OCI-LY1 (cell line): ENCODE data around the gene HMGN2.

Experiments
- EZH2 ChIP-seq: fragments of 200-600 bp; sonication (generic), shearing (Covaris generic); IDR thresholded peaks from 2 replicates; pipeline ENCODE4 v1.8.0; 2017; ENCODE audit warnings: borderline replicate concordance, mixed run types, mild to moderate bottlenecking, antibody characterized with exemption, low read length, moderate library complexity, mixed read lengths
- TF ChIP-seq, protein P1 (sequence below): fragments of 200-600 bp; sonication (generic), shearing (Covaris generic); IDR thresholded peaks from 2 replicates; pipeline ENCODE4 v1.5.1; 2017; ENCODE audit warnings: mild to moderate bottlenecking, antibody characterized with exemption, low read length, moderate library complexity, mixed read lengths

- TF ChIP-seq, protein P1, sequence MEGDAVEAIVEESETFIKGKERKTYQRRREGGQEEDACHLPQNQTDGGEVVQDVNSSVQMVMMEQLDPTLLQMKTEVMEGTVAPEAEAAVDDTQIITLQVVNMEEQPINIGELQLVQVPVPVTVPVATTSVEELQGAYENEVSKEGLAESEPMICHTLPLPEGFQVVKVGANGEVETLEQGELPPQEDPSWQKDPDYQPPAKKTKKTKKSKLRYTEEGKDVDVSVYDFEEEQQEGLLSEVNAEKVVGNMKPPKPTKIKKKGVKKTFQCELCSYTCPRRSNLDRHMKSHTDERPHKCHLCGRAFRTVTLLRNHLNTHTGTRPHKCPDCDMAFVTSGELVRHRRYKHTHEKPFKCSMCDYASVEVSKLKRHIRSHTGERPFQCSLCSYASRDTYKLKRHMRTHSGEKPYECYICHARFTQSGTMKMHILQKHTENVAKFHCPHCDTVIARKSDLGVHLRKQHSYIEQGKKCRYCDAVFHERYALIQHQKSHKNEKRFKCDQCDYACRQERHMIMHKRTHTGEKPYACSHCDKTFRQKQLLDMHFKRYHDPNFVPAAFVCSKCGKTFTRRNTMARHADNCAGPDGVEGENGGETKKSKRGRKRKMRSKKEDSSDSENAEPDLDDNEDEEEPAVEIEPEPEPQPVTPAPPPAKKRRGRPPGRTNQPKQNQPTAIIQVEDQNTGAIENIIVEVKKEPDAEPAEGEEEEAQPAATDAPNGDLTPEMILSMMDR = no peak
- TF ChIP-seq EZH2 = no peak
Measured at GRCh38 chr1:26476958-26477357, 4.7 kb downstream of the HMGN2 start.
